Raji (cell line): ENCODE measurements around the gene DYNLT5.

Experiments used
- POLR2A ChIP-seq: IDR thresholded peaks from 2 replicates; pipeline ENCODE4 v1.6.1; 2011; ENCODE audit warnings: low read depth, low read length, control low read depth; ENCODE audit not compliant: insufficient read depth

The DYNLT5 gene

GRCh38 chr1:66737836-66738235 lies 14.4 kb upstream of the DYNLT5 start:
- TF ChIP-seq POLR2A, result no peak

GRCh38 chr1:66739401-66740157 lies 12.7 kb upstream of the DYNLT5 start:
- no peak for TF ChIP-seq POLR2A

GRCh38 chr1:66745451-66745850 lies 6.8 kb upstream of the DYNLT5 start:
- no peak for TF ChIP-seq POLR2A

GRCh38 chr1:66747501-66747900 lies 4.8 kb upstream of the DYNLT5 start:
- TF ChIP-seq POLR2A, result no peak

- TF ChIP-seq POLR2A, result no peak
These were observed 1.7 kb upstream of the DYNLT5 start for GRCh38 chr1:66750577-66750976.

GRCh38 chr1:66751160-66751559 lies 1.1 kb upstream of the DYNLT5 start:
- no peak for TF ChIP-seq POLR2A

- no peak for TF ChIP-seq POLR2A
These were observed 562 bp downstream of the DYNLT5 start for GRCh38 chr1:66752671-66753371.

GRCh38 chr1:66757722-66758240 lies 5.5 kb downstream of the DYNLT5 start:
- no peak for TF ChIP-seq POLR2A

GRCh38 chr1:66758241-66758755 lies 6.0 kb downstream of the DYNLT5 start:
- TF ChIP-seq POLR2A, result no peak

- TF ChIP-seq POLR2A, result no peak
These were observed 8.2 kb downstream of the DYNLT5 start for GRCh38 chr1:66760506-66760905.

GRCh38 chr1:66761221-66761620 lies 9.0 kb downstream of the DYNLT5 start:
- TF ChIP-seq POLR2A, result no peak

GRCh38 chr1:66764994-66765578 lies 12.8 kb downstream of the DYNLT5 start:
- TF ChIP-seq POLR2A, result no peak

GRCh38 chr1:66767626-66768025 lies 15.4 kb downstream of the DYNLT5 start:
- no peak for TF ChIP-seq POLR2A

- TF ChIP-seq POLR2A, result no peak
These were observed 16.7 kb downstream of the DYNLT5 start for GRCh38 chr1:66768965-66769364.

- TF ChIP-seq POLR2A, result no peak
These were observed 17.4 kb downstream of the DYNLT5 start for GRCh38 chr1:66769512-66770229.

GRCh38 chr1:66770240-66770639 lies 18.0 kb downstream of the DYNLT5 start:
- no peak for TF ChIP-seq POLR2A

- no peak for TF ChIP-seq POLR2A
These were observed 18.4 kb downstream of the DYNLT5 start for GRCh38 chr1:66770694-66771093.
